ENCODE results near the gene GPR37L1.

The GPR37L1 gene

DNA sequence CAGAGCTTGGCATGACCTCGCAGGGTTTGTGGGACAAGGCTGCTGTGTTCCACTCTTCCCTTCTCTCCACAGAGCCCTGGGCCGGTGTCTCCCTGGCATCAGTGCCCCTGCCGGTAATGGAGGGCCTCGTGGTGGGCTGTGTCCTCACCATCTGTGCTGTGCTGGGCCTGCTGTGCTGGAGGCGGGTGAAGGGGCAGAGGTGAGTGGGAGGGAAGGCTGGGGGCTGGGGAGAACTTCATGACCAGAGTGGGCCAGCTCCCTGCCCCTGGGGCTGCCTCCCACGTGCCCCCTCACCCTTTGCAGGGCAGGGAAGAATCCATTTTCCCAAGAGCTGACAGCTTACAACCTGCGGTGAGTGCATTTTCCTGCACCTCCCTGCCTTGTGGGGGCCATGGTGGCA is 58.9 kb downstream of the GPR37L1 start:
- no peak for DNase-seq (ENCODE audit: extremely low read depth, low read depth)
- no peak overlapping the region for H3K4me3 ChIP-seq (replicated peaks; ENCODE audit: low read depth, low read length)
- TF ChIP-seq CTCF (IDR thresholded peaks at IDR 0.05; ENCODE audit: low read depth, low read length, missing control alignments), result no peak

- H3K4me3 ChIP-seq (replicated peaks; ENCODE audit: low read depth, low read length), result no peak overlapping the region
- no peak for DNase-seq (ENCODE audit: extremely low read depth, low read depth)
- TF ChIP-seq CTCF (IDR thresholded peaks at IDR 0.05; ENCODE audit: low read depth, low read length, missing control alignments), result no peak
Observed at GRCh38 chr1:202182040-202182877, 59.5 kb downstream of the GPR37L1 start.

Data from HFF-Myc (cell line).